Cerebellar cortex (tissue), 1 donor: ENCODE data around the gene CACNA1C.
A peak's percentile ranks its signal among the peaks of the same experiment; 100 is the strongest.

Experiments used
- DNase-seq: peaks from one replicate; pipeline ENCODE4 v3.0.0-alpha.2; 2015; ENCODE audit warnings: low spot score

CACNA1C gene

DNA sequence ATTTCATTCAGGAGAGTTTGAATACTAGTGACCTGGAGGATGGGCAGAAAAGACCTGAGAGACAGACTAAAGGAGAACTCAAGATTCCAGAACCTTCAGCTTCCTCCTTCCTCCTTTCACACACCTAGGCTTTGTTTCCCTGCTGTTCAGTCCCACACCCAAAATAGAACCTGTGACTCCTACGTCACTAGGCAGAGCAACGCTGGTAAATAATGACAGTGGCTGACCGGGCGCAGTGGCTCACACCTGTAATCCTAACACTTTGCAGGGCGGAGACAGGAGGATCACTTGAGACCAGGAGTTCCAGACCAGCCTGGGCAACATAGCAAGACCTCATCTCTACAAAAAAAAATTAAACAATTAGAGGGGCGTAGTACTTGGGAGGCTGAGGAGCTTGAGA lies 575.6 kb downstream of the CACNA1C start:
- DNase-seq, result no peak

DNA sequence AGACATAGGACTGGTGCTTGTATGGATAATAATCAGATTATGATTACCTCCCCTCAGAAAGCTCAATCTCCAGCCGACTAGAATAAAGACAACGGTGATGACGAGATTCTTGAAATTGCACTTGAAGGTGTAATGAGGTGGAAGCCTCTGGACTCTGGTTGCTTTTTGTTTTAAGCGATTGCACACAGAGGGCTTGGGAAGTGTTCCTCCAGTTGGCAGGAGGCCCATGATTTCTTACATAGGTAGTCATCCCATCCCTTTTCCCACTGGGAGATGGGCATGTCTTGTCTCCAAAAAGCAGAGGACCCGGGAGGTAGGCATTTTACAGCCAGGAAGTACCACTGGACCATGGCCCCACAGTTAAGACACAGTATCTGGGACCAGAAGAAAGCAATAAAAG lies 576.3 kb downstream of the CACNA1C start:
- no peak for DNase-seq

DNA sequence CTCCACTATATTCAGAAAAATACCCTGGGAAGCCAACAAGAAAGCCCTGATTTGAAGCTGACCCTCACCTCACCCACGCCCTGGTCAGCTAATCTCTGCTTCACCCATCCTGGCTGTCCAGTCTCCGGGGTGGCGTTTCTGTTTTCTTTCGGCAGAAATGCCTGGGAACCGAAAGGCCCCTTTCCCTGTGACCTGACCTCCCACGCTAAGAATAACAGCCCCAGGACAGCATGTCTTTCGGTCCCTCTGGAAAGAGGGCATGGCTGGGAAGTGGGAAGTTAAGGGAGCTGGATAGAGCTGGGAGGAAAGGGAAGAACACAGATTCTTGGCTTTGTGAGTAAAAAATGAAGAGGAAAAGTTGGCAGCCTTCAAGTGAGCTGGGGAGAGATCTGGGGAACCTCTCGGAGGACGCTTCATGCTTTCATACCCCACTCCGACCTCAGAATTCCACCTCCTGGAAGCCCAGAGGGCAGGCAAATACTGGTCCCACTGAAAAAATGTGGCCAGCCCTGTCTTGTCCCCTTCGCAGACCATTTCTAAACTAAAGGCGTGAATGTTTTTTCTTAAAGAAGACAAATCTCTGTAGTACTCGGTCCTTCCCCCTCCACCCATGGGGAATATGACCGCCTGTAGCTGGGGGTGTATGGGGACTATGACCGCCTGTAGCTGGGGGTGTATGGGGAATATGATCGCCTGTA lies 579.0 kb downstream of the CACNA1C start:
- no peak for DNase-seq

DNA sequence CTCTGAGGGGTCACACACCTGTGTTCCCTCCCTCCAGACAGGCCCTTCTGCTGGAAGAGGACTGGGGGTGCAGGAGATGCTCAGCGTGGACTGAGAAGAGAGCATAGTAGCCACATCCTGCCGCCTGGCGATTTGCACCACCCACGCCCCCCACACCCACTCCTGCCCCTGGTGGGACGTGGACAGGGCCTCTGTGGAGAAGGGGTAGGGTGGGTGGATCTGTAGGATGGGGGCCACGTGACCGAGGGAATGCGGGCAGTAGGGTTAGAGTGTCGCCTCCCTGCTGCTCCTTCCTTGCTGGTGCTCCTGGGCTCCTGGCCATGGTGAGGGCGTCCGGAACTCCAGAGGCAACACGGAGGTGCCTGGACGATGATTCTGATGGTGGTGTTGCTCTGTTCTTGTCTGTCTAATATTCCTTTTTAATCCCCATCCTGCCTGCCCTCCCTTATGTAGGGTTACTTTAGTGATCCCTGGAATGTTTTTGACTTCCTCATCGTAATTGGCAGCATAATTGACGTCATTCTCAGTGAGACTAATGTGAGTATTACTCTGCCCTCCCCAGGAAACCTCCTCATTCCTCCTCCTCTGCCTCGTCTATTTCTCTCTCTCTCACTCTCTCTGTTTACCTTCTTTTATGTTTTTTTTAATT lies 580.5 kb downstream of the CACNA1C start:
- no peak for DNase-seq

DNA sequence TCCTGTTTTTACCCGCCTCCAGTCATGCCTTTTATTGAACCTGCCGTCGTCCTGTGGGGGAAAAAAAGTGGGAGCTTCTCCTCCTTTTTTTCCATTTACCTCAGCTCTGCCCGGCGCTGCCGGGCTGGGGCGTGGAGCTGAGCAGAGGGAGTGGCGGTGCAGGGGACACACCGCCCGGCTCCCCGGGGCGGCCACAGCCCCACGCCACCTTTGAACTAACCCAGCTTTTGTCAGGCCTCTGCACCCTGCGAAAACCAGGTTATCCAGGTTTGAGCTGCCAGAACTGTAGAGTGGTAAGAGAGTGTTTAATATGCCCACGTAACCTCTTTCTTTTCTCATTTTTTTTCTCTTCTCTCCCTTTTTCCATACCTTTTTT lies 581.0 kb downstream of the CACNA1C start:
- no peak for DNase-seq

DNA sequence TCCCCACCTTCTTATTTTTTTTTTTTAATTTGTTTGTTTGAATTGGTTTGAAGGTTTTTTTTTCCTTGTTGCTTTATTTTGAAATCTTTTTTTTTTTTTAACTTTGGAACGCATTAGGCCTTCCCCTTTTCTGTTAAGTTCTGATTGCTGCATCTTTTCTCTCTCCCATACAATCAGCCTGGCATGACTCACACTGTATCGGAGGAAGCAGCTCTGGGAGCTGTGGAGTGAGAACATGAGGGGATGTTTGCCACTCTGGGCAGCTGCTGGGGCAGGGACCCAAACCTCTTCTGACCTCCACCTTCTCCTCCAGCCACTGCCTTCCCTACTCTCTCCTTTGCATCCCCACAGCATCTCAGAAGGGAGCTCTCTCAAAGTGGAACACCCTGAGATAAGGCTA lies 581.7 kb downstream of the CACNA1C start:
- no peak for DNase-seq

DNA sequence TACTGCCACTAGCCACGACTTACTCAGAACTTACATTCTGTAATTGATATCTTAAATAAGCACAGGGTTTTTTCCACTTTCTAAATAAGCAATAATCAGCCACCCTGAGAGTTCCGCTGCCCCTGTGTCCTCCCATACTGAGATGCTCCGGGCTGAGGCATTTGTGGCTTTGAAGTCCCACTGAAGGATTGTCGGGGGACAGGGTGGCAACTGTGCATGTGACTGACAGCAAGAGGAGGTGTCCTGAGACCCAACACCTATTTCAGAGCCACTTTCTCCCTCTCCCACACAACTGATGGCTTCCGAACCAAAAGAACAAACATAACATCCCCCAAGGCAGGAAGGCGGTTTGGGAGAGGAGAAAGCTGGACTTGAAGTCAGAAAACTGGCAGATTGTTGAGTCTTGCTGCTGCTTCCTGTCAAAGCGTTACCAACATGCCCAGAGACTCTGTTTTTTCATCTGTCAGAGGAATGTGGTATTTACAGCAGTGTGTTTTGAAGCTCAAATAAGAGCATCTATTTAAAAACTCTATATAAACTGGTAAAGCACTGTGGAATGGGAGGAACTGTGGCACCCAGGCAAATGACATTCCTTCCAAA lies 584.1 kb downstream of the CACNA1C start:
- no peak for DNase-seq

DNA sequence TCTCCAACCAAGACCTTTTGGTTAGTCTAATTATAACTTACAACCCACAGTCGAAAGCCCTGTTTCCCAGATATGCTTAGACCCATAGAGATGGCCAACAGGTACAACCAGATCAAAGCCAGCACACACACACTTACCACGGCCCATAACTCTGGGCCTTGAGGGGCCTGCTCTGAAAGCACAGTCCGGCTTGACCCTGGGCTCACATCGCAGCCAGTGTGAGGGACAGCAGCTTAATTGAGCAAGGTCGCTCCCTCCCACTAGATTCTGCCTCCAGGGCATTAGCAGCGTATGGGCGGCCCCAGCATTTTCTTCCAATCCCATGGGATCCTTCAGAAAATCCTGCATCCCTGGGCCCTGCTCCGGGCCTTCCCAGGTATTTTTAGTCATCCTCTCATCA lies 584.6 kb downstream of the CACNA1C start:
- no peak for DNase-seq

DNA sequence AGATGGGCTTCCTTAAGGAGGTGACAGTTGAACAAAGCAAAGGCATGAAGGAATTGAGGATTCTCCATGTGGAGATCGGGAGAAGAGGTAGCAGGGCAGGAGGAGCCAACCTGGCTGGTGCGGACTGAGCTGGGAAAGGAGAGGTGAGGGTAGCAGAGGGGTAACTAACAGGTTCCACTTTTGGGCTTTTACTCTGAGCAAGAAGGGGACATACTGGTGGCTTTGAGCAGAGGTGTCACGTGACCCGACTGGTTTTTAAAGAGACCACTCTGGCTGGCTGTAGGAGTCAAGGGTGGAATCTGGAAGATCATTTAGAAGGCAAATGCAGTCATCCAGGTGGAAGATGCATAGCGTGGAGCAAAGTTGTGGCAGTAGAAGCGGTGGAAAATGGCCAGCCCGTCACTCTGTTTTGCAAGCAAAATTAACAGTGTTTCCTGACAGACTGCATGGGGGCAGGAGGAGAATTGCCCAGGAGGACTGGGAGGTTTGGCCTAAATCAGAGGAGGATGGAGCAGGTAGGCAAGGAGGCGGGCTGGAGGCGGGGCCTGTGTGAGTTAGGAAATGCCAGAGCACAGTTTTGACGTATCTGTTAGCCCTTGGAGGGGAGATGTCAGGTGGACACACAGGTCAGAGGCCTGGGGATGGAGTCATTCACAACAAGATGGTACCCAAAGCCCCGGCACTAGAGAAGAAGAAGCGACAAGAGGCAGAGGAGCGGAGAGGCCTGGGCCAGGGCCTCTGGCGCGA lies 585.7 kb downstream of the CACNA1C start:
- DNase-seq, result no peak

DNA sequence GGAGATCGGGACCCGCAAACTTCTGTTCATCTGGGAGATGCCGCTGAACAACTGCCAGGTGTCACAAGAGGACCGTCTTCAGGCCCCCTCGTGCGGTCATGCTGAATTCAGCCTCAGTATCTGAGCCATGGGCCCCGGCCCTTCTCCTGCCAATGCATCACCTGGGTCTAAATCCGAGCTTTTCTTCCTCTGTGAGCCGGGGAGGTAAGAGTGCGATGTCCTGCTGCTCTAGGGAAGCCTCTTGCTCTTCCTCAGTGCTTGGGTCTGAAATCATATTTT lies 586.2 kb downstream of the CACNA1C start:
- no peak for DNase-seq

DNA sequence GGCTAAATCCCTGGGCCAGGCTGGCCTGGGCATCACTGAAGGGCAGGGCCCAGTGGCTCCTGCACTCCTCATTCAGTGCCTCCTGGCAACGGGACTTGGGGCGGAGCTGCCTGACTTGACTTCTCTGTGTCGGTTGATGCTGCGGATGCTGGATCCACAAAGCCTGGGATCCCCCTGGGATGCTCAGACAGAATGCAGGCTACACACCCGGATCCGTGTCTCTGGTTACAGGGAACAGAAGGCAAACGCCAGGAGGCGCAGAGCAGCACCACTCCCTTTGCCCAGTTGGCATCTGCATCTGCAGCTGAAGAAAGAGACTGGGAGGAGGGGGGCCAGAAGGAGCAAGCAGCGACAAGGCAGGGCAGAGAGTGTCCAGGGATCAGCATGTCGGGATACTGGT lies 587.5 kb downstream of the CACNA1C start:
- DNase-seq, result no peak

DNA sequence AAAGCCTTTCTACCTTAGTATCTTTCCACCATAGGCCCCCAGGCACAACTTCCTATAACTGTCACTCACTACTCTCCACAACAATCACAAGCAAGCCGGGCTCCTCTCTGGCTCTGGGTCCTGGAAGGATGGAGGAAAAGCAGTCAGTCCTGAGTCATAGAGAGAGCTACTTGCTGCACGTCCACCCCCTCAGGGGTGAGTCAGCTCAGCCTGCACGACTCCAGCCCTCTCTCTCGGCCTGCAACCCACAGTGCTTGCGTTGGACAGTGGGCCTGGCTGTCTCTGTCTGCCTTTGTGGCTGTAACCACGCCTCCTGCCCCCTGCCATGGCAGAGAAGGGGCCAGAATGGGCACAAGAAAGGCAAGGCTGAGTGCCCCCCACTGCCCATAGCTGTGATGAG lies 587.9 kb downstream of the CACNA1C start:
- no peak for DNase-seq

DNA sequence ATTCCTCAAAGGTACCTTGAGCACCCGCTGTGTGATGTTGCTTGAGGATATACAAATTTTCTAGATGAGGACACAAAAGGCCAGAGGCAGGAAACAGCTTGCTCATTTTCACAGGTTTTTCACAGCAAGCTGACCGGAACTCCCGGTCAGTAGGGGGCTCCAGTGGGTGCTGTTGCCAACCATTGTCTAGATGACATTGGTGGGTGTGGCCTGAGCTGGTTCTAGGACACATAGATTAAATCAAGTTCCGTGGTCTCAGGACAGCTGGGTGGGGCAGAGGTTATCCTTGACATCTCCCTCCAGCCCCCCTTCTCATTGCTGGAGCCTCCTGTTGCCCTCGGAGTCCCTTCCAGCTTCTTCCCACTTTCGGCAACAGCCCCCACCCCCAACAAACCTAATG lies 588.4 kb downstream of the CACNA1C start:
- DNase-seq, result peak; percentile 17

DNA sequence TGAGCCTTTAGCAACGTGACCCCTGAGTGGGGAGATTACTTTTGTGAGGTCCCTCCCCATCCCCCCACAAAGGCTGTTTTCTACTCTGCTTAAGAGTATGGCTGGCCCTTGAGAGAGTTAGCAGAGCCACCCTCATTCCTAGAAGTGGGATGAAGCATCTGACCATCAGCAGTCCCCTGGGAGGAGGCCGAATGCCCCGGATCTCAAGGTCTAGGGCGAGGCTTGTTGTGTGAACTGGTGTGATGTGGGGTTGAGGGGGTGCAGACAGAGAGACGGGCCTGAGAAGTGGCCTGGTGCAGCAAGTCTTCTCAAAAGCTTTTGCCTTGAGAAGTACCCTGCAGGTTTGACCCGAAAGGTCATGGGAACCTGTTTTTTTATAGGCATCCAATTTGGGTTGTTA lies 589.0 kb downstream of the CACNA1C start:
- no peak for DNase-seq

DNA sequence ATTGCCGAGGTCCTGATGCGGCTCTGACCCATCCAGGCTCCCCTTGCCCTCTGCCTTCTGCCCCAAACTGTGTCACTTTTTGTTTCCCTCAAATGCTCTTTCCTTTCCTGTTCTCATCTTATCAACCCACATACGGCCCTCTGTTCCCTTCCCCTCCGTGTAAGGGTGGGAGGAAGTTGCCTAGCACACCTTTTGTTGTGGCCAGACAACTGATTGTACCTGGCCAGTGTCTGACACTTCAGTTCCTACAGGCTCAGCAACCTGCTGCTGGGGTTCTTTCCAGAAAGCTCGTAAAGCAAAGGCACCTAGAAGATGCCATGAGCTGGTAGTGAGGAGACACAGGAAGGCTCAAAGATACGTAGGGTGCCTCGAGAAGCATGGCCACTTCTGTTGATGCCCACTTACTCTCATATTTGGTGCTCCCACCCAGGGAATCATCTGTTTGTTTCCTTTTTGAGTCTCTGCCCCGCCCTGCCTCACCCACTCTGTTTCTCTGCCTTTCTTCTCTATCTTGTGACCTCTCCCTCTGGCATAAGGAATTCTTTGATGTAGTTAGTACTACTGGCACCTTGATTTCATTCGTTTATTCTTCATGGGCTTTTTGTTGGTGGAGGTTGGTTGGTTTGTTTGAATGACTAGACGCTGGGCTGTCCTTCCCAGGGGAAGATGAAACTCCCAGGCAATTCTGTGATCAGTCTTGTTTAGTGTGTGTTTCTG lies 589.5 kb downstream of the CACNA1C start:
- DNase-seq, result no peak

DNA sequence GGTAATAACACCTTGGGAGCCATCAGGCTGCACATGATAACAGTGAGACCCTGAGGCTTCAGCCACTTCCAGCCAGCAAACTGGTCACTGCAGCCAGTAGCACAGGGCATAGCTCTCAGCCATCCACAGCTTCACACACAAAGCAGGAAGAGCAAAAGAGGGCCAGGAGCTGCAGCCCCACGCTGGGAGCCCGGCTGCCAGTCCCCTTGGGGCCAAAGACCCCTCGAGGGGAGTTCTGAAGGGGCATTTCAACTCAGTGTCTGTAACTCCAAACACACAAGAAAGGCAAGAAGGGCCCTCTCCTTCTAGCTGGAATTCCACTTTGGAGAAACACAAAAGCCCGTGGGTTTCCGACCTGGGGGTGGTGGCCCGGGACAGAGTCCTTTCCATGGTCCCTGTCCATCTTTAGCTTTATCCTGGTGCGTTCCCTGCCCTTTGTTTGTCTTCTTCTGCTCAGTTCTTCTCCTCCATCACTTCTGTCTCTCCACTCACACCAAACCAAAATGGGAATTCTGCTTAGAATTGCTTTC lies 590.2 kb downstream of the CACNA1C start:
- DNase-seq, result no peak

DNA sequence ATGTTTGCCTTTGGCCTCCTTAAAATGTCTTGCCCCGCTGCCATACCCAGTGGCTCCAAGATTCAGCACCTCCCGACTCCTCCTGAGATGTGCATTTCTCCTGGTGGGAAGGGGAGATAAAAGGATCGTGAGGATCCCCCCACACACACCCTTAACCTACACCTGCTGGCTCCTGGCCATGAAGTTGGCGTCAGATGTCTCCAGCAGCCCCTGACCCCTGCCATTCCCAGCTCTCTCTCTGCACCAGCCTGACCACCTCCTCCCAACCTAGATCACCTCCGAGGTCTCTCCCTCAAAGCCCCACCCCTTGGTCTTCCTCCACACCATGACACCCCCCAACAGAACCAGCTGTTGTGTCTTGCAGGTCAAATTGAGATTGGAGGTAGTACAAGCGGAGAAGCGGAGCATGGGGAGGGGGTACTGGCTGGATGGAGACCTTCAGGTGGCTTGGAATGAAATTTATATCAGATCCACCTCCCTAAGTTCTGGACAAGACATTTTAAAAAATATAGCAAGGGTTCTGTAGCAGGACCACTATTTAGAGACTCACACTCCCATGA lies 590.9 kb downstream of the CACNA1C start:
- no peak for DNase-seq

DNA sequence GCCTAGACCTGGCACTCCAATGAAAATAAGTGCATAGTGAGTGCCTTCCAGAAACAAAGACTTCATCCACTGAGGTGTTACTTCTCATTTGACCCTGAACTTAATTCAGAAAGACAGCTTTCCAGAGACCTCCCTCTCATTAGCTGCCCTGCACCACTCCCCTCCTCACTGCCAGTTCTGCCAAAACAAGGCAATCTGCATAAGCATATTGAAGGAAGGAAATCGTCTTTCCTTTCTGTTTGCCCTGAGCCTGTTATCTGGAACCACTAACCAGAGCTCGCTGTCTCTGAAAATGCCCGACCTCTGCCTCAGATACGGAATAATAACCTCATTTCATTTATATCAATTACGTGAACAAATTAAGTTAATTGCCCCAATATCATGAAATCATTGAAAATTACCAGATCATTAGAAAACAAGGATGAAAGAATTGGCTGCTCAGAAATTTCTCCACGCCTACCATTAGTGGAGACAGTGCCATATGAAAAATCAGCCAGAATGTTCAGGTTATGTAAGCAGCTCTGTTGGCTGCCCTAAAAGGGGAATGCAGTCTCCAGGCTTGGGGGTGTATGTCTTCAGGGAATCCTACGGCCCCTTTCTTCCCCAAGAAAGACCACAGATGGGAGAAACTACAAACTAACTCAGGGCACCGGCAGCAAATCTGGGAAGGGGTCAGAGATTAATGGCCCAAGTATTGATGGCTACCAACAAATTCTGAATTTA lies 592.1 kb downstream of the CACNA1C start:
- no peak for DNase-seq

DNA sequence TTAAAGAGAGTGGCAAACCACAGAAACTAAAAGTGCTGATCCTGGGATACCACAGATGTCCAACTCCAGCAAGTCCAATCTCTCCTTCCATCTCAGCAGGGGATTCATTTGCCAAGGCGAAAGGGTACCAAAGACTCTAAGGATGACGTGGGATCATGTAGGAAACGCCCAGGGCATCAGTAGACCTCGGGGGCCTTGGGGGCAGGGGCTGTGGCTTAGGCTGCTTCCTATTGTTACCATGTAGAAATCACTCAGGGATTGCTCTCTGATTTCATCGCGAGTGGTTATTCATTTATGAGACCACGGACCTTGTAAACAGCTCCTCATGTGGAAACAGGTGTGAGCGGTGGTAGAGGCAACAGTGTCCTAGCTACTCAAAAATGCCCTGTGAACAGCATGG lies 592.7 kb downstream of the CACNA1C start:
- no peak for DNase-seq

DNA sequence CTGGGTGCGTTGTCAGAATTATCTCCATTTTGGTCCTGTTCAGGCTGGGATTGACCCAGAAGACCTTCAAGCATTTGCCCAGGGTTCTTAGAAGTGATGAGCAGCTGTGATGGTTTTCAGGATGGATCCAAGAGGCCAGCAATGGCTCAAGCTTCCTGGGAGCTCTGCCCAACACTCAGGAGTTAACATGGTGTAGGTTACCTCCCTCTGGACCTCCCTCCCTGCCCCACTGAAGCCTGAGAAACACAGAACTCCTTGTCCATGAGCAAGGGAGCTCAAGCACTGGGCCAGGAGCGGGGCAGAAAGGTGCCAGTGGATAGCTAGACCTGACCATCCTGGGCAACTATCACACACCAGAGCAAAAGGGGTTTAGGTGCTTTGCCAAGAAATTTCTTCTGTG lies 593.6 kb downstream of the CACNA1C start:
- DNase-seq, result no peak

DNA sequence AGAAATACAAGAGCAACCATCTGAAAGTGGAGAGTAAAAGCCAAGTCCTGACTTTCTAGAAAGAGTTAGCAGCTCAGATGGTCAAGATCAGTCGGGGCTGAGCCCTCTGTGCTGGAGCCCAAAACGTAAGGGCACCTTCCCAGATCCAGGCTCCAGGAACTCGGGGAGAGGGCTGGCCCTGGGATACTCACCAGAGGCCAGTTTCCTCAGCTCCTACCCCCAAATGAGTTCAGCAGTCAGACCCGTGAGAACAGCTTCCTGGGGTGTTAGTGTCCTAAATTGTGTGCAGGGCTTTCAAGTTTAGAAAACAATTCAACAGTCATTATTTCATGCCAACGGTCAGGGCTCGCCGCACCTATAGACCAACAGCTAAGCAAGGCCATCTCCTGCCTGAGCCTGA lies 594.4 kb downstream of the CACNA1C start:
- no peak for DNase-seq
